Neural progenitor cell (in vitro differentiated cells): ENCODE data around the gene APEH.

Experiments used
- CTCF ChIP-seq: fragments of 200-600 bp; sonication (generic); IDR thresholded peaks from 2 replicates; pipeline ENCODE4 v1.5.1; 2017; ENCODE audit warnings: antibody characterized with exemption, mild to moderate bottlenecking
- EZH2 ChIP-seq: fragments of 200-600 bp; sonication (generic); IDR thresholded peaks from 2 replicates; pipeline ENCODE4 v1.6.1; 2017; ENCODE audit warnings: antibody characterized with exemption, mild to moderate bottlenecking, moderate library complexity
- EZH2phosphoT487 ChIP-seq: fragments of 200-600 bp; sonication (generic); IDR thresholded peaks from 2 replicates; pipeline ENCODE4 v1.6.1; 2017; ENCODE audit warnings: antibody characterized with exemption

- no peak for TF ChIP-seq CTCF
- TF ChIP-seq EZH2, result no peak
- no peak for TF ChIP-seq EZH2phosphoT487
Measured at GRCh38 chr3:49703956-49704355, 29.8 kb downstream of the APEH start.
